Prostate gland (tissue), 2 donors: ENCODE data around the gene GPRASP2.

Experiments
- POLR2A ChIP-seq: fragments of 450-650 bp; IDR thresholded peaks from one replicate; pipeline ENCODE4 v1.6.1; 2016; ENCODE audit warnings: antibody characterized with exemption, mild to moderate bottlenecking
- POLR2AphosphoS5 ChIP-seq: sonication (generic); formaldehyde crosslinking; IDR thresholded peaks from one replicate; pipeline ENCODE4 v1.6.1; 2017; ENCODE audit warnings: antibody characterized with exemption
- TF ChIP-seq, protein P1 (sequence below), 4 experiments: fragments of 200-600 bp in 2 of 4; fragments of 450-650 bp in 2 of 4; sonication (generic) in 2 of 4; IDR thresholded peaks; 1 replicate in 3 of 4; 2 replicates in 1 of 4; pipeline ENCODE4 v1.5.1; 2016 to 2019; ENCODE audit warnings: antibody characterized with exemption in 4 of 4, mild to moderate bottlenecking in 2 of 4, moderate library complexity in 2 of 4

DNA sequence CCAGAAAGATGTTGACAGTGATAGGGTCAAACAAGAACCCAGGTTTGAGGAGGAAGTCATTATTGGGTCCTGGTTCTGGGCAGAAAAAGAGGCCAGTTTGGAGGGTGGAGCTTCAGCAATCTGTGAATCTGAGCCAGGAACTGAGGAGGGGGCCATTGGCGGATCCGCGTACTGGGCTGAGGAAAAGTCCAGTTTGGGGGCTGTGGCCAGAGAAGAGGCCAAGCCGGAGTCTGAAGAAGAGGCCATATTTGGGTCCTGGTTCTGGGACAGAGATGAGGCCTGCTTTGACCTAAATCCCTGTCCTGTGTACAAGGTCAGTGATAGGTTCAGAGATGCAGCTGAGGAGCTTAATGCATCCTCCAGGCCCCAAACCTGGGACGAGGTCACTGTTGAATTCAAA, 3.7 kb downstream of the GPRASP2 start:
- TF ChIP-seq, protein P1, sequence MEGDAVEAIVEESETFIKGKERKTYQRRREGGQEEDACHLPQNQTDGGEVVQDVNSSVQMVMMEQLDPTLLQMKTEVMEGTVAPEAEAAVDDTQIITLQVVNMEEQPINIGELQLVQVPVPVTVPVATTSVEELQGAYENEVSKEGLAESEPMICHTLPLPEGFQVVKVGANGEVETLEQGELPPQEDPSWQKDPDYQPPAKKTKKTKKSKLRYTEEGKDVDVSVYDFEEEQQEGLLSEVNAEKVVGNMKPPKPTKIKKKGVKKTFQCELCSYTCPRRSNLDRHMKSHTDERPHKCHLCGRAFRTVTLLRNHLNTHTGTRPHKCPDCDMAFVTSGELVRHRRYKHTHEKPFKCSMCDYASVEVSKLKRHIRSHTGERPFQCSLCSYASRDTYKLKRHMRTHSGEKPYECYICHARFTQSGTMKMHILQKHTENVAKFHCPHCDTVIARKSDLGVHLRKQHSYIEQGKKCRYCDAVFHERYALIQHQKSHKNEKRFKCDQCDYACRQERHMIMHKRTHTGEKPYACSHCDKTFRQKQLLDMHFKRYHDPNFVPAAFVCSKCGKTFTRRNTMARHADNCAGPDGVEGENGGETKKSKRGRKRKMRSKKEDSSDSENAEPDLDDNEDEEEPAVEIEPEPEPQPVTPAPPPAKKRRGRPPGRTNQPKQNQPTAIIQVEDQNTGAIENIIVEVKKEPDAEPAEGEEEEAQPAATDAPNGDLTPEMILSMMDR (IDR thresholded peaks at IDR 0.05): no peak
- TF ChIP-seq POLR2A (no peak), POLR2AphosphoS5 (no peak)
